SJCRH30 (cell line): ENCODE measurements around the gene GCN1. TPM values are rescaled to one million over a fixed set of nuclear protein-coding genes. Genes with fewer than 3 reads are reported as not detected.

Source experiments
- DNase-seq, 2 experiments: peaks; one replicate each; pipeline ENCODE4 v3.0.0-alpha.2; 2015 to 2020
- H3K27ac ChIP-seq: fragments of 250-450 bp; sonication (Bioruptor Pico); 2 replicates; pipeline ENCODE4 v1.5.1; 2020; ENCODE audit warnings: mild to moderate bottlenecking, moderate library complexity
- H3K27me3 ChIP-seq: fragments of 250-450 bp; sonication (Bioruptor Pico); 2 replicates; pipeline ENCODE4 v1.5.1; 2020; ENCODE audit warnings: mild to moderate bottlenecking, moderate library complexity
- H3K36me3 ChIP-seq: fragments of 250-450 bp; sonication (Bioruptor Pico); 2 replicates; pipeline ENCODE4 v1.5.1; 2020; ENCODE audit warnings: mild to moderate bottlenecking, moderate library complexity
- H3K4me1 ChIP-seq: fragments of 250-450 bp; sonication (Bioruptor Pico); 2 replicates; pipeline ENCODE4 v1.5.1; 2020; ENCODE audit warnings: mild to moderate bottlenecking, moderate library complexity
- H3K4me3 ChIP-seq: fragments of 250-450 bp; sonication (Bioruptor Pico); 2 replicates; pipeline ENCODE4 v1.5.1; 2020; ENCODE audit warnings: mild to moderate bottlenecking, moderate library complexity
- H3K9me3 ChIP-seq: fragments of 250-450 bp; sonication (Bioruptor Pico); replicated peaks from 2 replicates; pipeline ENCODE4 v1.5.1; 2020; ENCODE audit warnings: mild to moderate bottlenecking, moderate library complexity
- total RNA-seq: library from RNA; depleted of rRNA; stranded (reverse); fragments of >200 nt; shearing (Covaris generic); gene quantifications from 2 replicates; pipeline ENCODE4 v1.2.3, GENCODE V29; 2014; rRNA removed

The GCN1 gene
- total RNA-seq, 1 experiment from 2014 or later: 61.9 TPM

DNA sequence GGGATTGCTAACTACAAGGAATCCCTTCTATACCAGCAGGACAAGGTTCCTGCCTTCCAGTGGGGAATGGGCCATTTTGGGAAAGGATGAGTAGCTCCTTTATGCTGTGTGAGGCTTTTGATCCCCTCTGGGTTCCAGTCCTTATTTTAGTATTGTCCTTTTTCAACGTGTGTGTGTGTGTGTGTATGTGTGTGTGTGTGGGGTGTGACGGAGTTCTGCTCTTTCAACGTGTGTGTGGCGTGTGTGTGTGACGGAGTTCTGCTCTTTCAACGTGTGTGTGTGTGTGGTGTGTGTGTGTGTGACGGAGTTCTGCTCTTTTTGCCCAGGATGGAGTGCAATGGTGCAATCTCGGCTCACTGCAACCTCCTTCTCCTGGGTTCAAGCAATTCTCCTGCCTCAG, 105.4 kb downstream of the GCN1 start:
- Histone ChIP-seq H3K36me3 (no peaks in the 10 kb centered on the region), H3K9me3 (no peaks in the 10 kb centered on the region), H3K27me3 (no peaks in the 10 kb centered on the region), H3K27ac (no peak overlapping the region), H3K4me1 (peaks cover 11% of the 10 kb centered on the region; the same call in 1 of the 2 replicates), H3K4me3 (no peak overlapping the region)
- no peak for DNase-seq

DNA sequence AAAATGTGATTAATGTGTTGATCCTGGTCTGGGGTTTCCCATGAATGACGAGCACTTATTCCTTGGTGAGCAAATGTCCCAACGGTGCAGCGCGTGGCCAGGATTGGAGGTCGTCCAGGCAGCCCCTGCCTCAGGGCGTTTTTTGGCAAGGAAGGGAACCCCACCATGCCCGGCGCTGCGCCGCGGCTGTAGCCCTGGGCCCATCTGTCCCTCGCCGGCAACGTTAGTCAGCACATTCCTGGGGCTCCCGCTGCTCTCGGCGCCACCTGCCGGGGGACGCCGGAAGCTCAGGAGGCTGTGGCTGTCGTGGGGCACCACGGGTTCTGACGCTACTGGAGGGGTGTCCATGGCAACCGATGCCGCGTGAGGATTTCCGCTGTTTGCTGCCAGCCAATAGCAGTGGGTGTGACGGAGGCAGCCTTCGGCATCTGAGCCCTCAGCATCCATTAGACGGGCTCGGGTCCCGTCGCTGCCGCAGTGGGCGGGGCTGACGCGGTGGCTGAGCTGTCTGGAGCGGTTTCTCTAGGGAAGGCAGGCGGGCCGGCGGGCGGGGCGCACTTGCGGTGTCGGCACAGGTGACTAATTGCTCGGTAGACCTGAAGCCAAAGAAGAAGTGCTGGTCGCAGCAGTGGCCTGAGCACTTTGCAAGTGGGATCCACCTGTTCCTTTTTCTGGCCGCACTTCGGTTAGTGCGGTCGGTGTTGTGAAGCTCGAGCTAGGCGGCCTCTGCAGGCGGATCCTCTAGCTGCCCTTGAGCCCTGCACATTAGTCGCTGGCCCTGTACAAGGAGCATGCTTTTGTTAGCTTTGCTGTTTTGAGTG, 107.5 kb downstream of the GCN1 start:
- peak; percentile 98 to 99 for DNase-seq
- no peaks in the 10 kb centered on the region for H3K27me3 ChIP-seq
- H3K36me3 ChIP-seq: no peaks in the 10 kb centered on the region
- H3K27ac ChIP-seq: no peak overlapping the region
- H3K4me1 ChIP-seq: peaks cover 8% of the 10 kb centered on the region; the same call in 1 of the 2 replicates
- no peaks in the 10 kb centered on the region for H3K9me3 ChIP-seq
- H3K4me3 ChIP-seq: peak overlapping the region; percentile 40

DNA sequence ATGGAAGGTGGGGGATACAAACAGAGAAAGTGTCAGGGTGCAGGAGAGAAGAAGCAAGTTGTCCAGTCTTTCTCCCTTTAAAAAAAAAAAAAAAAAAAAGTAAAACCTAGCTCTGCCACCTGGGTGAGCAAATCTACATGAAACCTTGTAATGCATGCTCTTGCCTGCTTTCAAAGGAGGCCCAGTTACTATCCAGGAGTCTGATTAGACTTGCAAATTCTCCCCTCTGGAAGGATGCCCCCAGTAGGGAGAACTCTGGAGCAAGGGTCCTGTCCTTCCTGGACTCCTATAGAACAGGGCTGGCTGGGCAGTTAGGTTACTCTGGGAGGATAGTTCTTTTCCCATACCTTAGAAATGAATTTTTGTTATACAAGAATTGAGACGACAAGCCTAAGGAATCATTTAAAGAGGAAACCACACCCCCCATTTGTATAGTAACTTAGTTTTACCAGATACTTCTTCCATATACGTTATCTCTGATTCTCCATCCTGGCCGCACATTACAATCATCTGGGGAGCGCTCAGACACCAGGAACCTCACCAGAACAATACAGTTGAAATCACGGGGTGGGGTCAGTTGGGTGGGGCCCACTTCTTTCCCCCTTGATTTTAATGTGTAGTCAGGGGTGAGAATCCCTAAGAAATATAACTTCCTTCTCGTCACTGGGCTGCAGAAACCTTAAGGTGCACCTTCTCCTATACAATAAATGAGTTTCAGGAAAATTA, 108.4 kb downstream of the GCN1 start:
- H3K27ac ChIP-seq: no peak overlapping the region
- peaks cover 8% of the 10 kb centered on the region; the same call in 1 of the 2 replicates for H3K4me1 ChIP-seq
- no peaks in the 10 kb centered on the region for H3K36me3 ChIP-seq
- no peaks in the 10 kb centered on the region for H3K27me3 ChIP-seq
- DNase-seq: no peak
- no peaks in the 10 kb centered on the region for H3K9me3 ChIP-seq
- H3K4me3 ChIP-seq: peak overlapping the region; percentile 27; the same call in 1 of the 2 replicates

DNA sequence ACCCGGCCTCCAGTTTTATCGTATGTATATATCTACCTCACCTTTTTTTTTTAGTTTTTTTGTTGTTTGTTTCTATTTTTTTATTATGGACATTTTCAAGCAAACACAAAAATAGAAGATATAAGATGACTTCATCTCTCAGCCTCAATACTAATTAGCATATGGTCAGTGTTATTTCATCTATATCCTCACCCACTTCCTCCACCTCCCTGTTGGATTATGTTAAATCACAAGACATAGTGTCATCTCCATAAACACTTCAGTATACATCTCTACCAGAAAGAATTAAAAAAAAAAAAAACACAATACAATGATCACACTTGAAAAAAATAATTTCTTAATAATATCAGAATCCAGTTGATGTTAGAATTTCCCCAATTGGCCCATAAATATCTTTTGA, 112.9 kb downstream of the GCN1 start:
- DNase-seq: no peak
- Histone ChIP-seq H3K27ac (no peak overlapping the region), H3K27me3 (no peaks in the 10 kb centered on the region), H3K4me3 (no peak overlapping the region), H3K36me3 (no peaks in the 10 kb centered on the region), H3K9me3 (no peaks in the 10 kb centered on the region), H3K4me1 (no peaks in the 10 kb centered on the region)

DNA sequence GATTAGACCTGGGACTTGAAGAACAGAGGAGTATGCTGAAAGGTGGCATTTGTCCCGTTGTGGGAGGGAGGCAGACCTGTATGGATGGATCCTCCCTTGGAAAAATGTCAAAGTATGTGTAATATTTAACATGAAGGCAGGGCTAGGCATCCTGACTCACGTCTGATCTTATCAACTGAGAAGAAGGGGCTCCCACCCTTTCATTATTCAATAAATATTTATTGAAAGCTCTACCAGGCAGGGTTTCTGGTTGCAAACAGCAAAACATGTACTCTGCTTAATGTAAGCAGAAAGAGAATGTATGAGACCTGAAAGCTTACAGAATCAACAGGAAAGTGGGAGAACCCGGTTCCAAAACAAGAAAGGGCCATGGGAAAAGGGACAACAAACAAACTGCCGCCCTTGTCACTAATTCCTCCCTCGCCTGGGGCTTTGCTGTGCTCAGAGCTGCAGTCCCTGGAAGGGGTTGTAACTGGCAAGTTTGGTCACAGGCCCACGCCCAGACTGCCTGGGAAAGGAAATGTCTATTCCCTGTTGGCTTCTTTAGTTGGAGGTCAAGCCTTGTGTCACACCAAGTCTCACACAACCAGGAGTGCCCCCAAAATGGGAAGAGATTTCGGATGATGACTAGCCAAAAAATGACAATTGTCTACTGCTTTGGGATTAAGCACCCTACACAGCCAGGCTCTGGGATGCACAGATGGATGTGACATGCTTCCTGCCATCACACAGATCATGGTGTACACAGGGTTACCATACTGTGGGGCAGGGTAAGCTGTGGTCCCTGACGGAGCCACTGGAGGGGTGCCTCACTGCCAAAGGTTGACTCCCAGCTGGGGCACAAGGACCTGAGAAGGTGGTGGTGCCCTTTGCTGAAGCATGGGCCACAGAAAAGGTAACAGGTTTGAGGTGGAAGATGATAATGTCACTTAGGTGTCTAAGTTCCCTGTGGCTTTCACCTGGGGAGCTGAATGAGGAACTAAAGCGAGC, 114.8 kb downstream of the GCN1 start:
- DNase-seq: no peak
- H3K27ac ChIP-seq: no peak overlapping the region
- H3K9me3 ChIP-seq: no peaks in the 10 kb centered on the region
- H3K36me3 ChIP-seq: no peaks in the 10 kb centered on the region
- no peaks in the 10 kb centered on the region for H3K27me3 ChIP-seq
- no peaks in the 10 kb centered on the region for H3K4me1 ChIP-seq
- H3K4me3 ChIP-seq: no peak overlapping the region

DNA sequence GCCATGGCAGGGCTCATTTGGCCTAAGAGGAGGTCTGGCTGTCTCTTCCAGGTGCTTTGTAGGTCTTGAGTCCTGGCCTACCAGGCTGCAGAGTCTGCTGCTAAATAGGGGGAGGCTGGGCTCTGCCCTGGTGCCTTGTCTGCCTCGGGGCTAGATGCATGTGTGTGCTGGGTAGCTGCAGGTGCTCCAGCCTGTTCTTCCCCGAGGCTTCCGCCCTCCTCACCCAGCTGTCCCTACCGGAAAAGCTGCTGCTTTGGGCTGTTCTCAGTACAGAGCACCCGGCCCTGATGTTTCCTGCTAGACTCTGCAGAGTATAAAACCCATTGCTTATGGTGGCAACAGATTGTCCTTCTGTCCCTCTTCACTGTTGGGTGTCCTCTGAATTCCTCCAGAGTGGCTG, 115.6 kb downstream of the GCN1 start:
- DNase-seq: no peak
- H3K36me3 ChIP-seq: no peaks in the 10 kb centered on the region

DNA sequence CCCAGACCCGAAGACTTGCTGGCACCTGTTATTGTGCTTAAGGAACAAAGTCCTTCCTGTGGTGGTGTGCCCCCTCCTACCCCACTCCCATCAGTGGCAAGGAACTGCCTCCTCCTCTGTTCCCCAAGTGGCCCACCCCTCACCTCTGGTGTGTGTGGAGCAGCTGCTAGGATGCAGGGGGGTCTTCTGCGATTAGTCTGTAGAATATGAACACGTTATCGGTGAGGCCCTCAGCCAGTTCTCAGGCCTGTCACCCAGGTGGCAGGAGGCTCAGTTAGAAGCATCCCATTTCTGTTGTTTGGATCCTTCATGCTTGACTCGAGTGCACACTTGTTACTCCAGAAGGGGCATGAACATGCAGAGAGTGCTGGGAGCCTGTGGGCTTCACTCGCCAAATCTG, 117.3 kb downstream of the GCN1 start:
- no peaks in the 10 kb centered on the region for H3K36me3 ChIP-seq
- H3K9me3 ChIP-seq: no peaks in the 10 kb centered on the region
- no peak overlapping the region for H3K27ac ChIP-seq
- H3K27me3 ChIP-seq: no peaks in the 10 kb centered on the region
- H3K4me3 ChIP-seq: no peak overlapping the region
- H3K4me1 ChIP-seq: no peaks in the 10 kb centered on the region
- no peak for DNase-seq

More for the DNA sequence above, 115.6 kb downstream of the GCN1 start:
- Histone ChIP-seq H3K27me3 (no peaks in the 10 kb centered on the region), H3K9me3 (no peaks in the 10 kb centered on the region), H3K27ac (no peak overlapping the region), H3K4me1 (no peaks in the 10 kb centered on the region), H3K4me3 (no peak overlapping the region)

Other genes starting within 250 kb of the GCN1 start
- gene BICDL1, start 205.5 kb downstream of the GCN1 start, total RNA-seq: 0.18 TPM in 1 of 2 replicates, not detected in the other
- gene RAB35, start 78.0 kb downstream of the GCN1 start, total RNA-seq: 25.4 and 27.6 TPM in 2 replicates
- gene RPLP0, start 6.4 kb upstream of the GCN1 start, total RNA-seq: 2,854 and 3,078 TPM in 2 replicates
- 23.2 and 29.7 TPM in 2 replicates for gene PXN, start 71.0 kb upstream of the GCN1 start, total RNA-seq
- under 0.01 TPM in 1 of 2 replicates, not detected in the other for gene RNU4-2, start 97.2 kb upstream of the GCN1 start, total RNA-seq
- gene RNU4-1, start 98.5 kb upstream of the GCN1 start, total RNA-seq: under 0.01 TPM in 2 replicates
- gene SIRT4, start 107.6 kb upstream of the GCN1 start, total RNA-seq: 4.0 and 5.5 TPM in 2 replicates
- not detected in 2 replicates for gene PLA2G1B, start 133.1 kb upstream of the GCN1 start, total RNA-seq
- 4.8 and 5.4 TPM in 2 replicates for gene MSI1, start 174.4 kb upstream of the GCN1 start, total RNA-seq
- 423 and 488 TPM in 2 replicates for gene COX6A1, start 243.4 kb upstream of the GCN1 start, total RNA-seq